HG03457 (cell line): Measurements from ENCODE around the gene C1orf21.

Experiments
- ATAC-seq: cut with Tn5 transposase; IDR thresholded peaks from one replicate; pipeline ENCODE4 v1.9.1; 2021; ENCODE audit warnings: moderate number of reproducible peaks; ENCODE audit not compliant: unreplicated experiment

The C1orf21 gene

GRCh38 chr1:184647471-184647870 is 260.6 kb downstream of the C1orf21 start:
- ATAC-seq: no peak

GRCh38 chr1:184648160-184648855 is 261.5 kb downstream of the C1orf21 start:
- no peak for ATAC-seq

GRCh38 chr1:184648856-184649201 is 262.0 kb downstream of the C1orf21 start:
- ATAC-seq: no peak

- ATAC-seq: no peak
These were observed 262.6 kb downstream of the C1orf21 start for GRCh38 chr1:184649451-184649888.

GRCh38 chr1:184650177-184650866 is 263.5 kb downstream of the C1orf21 start:
- no peak for ATAC-seq

- no peak for ATAC-seq
These were observed 268.4 kb downstream of the C1orf21 start for GRCh38 chr1:184655185-184655584.

GRCh38 chr1:184656221-184656620 is 269.4 kb downstream of the C1orf21 start:
- no peak for ATAC-seq

- no peak for ATAC-seq
These were observed 271.2 kb downstream of the C1orf21 start for GRCh38 chr1:184658055-184658454.

- ATAC-seq: no peak
These were observed 273.8 kb downstream of the C1orf21 start for GRCh38 chr1:184660462-184661191.

- no peak for ATAC-seq
These were observed 275.0 kb downstream of the C1orf21 start for GRCh38 chr1:184661801-184662200.

GRCh38 chr1:184664042-184664660 is 277.3 kb downstream of the C1orf21 start:
- no peak for ATAC-seq

- ATAC-seq: no peak
These were observed 277.8 kb downstream of the C1orf21 start for GRCh38 chr1:184664661-184665060.

GRCh38 chr1:184665360-184665759 is 278.5 kb downstream of the C1orf21 start:
- ATAC-seq: no peak

- ATAC-seq: no peak
These were observed 282.6 kb downstream of the C1orf21 start for GRCh38 chr1:184669391-184669790.

- no peak for ATAC-seq
These were observed 285.3 kb downstream of the C1orf21 start for GRCh38 chr1:184672013-184672726.

GRCh38 chr1:184673305-184673704 is 286.5 kb downstream of the C1orf21 start:
- ATAC-seq: no peak

GRCh38 chr1:184677344-184677743 is 290.5 kb downstream of the C1orf21 start:
- no peak for ATAC-seq
